Neural cell (in vitro differentiated cells): Measurements from ENCODE around the gene ASCL1. TPM values are rescaled to one million over a fixed set of nuclear protein-coding genes. Genes with fewer than 3 reads are reported as not detected.

Experiments used
- H2AFZ ChIP-seq: fragments of 200-600, 300-800 bp; sonication (generic), shearing (Covaris generic); 2 replicates; pipeline ENCODE4 v1.6.0; 2014; ENCODE audit warnings: low read depth, mild to moderate bottlenecking, antibody characterized with exemption, low read length, moderate library complexity
- H3F3A ChIP-seq: fragments of 200-600 bp; shearing (Covaris generic); 2 replicates; pipeline ENCODE4 v1.6.1; 2016; ENCODE audit warnings: mild to moderate bottlenecking, moderate library complexity, mixed read lengths, antibody characterized with exemption, low read length; ENCODE audit not compliant: insufficient read depth, poor library complexity, severe bottlenecking
- H3K27ac ChIP-seq: fragments of 200-600, 300-800 bp; sonication (generic), shearing (Covaris generic); 2 replicates; pipeline ENCODE4 v1.5.1; 2014; ENCODE audit warnings: mild to moderate bottlenecking, low read length, moderate library complexity
- H3K27me3 ChIP-seq: fragments of 300-800, 200-600 bp; sonication (generic), shearing (Covaris generic); 2 replicates; pipeline ENCODE4 v1.6.0; 2014; ENCODE audit warnings: mild to moderate bottlenecking, low read depth, low read length, moderate library complexity; ENCODE audit not compliant: insufficient read depth
- H3K36me3 ChIP-seq: fragments of 300-800, 200-600 bp; sonication (generic), shearing (Covaris generic); 2 replicates; pipeline ENCODE4 v1.5.1; 2014; ENCODE audit warnings: mild to moderate bottlenecking, antibody characterized with exemption, low read length, moderate library complexity; ENCODE audit not compliant: insufficient read depth
- H3K4me2 ChIP-seq: fragments of 300-800, 200-600 bp; sonication (generic), shearing (Covaris generic); 2 replicates; pipeline ENCODE4 v1.6.0; 2014; ENCODE audit warnings: mild to moderate bottlenecking, low read length
- H3K4me3 ChIP-seq: fragments of 300-800, 200-600 bp; sonication (generic), shearing (Covaris generic); 2 replicates; pipeline ENCODE4 v1.5.1; 2014; ENCODE audit warnings: mild to moderate bottlenecking, low read length, moderate library complexity
- H3K79me2 ChIP-seq: fragments of 200-600 bp; shearing (Covaris generic); replicated peaks from 2 replicates; pipeline ENCODE4 v1.6.0; 2014; ENCODE audit warnings: mild to moderate bottlenecking, low read length, moderate library complexity; ENCODE audit not compliant: insufficient read depth
- H3K9ac ChIP-seq: fragments of 300-800, 200-600 bp; sonication (generic), shearing (Covaris generic); 2 replicates; pipeline ENCODE4 v1.6.1; 2016; ENCODE audit warnings: mild to moderate bottlenecking, low read length, mixed read lengths
- H3K9me2 ChIP-seq: fragments of 200-600 bp; shearing (Covaris generic); 2 replicates; pipeline ENCODE4 v1.6.1; 2016; ENCODE audit warnings: mild to moderate bottlenecking, low read length, mixed read lengths; ENCODE audit not compliant: insufficient read depth
- H3K9me3 ChIP-seq: fragments of 200-600, 300-800 bp; sonication (generic), shearing (Covaris generic); 2 replicates; pipeline ENCODE4 v1.6.1; 2016; ENCODE audit warnings: mild to moderate bottlenecking, mixed run types, low read length, moderate library complexity, mixed read lengths
- H4K20me1 ChIP-seq: fragments of 200-600 bp; shearing (Covaris generic); 2 replicates; pipeline ENCODE4 v1.6.1; 2016; ENCODE audit warnings: mild to moderate bottlenecking, mixed run types; ENCODE audit not compliant: insufficient read depth
- CTCF ChIP-seq: fragments of 450-650 bp; IDR thresholded peaks from 2 replicates; pipeline ENCODE4 v1.5.1; 2014; ENCODE audit warnings: antibody characterized with exemption, mild to moderate bottlenecking, moderate library complexity; ENCODE audit not compliant: poor library complexity, severe bottlenecking
- EP300 ChIP-seq: fragments of 450-650 bp; conservative IDR thresholded peaks from 2 replicates; pipeline ENCODE4 v1.6.1; 2014; ENCODE audit warnings: antibody characterized with exemption, mild to moderate bottlenecking, moderate library complexity; ENCODE audit not compliant: poor library complexity, severe bottlenecking
- EZH2 ChIP-seq: fragments of 200-600, 300-800 bp; shearing (Covaris generic), sonication (generic); IDR thresholded peaks from 2 replicates; pipeline ENCODE4 v1.6.1; 2014; ENCODE audit warnings: antibody characterized with exemption, low read length, borderline replicate concordance, mild to moderate bottlenecking; ENCODE audit not compliant: insufficient read depth, poor library complexity, severe bottlenecking
- MXI1 ChIP-seq: fragments of 450-650 bp; conservative IDR thresholded peaks from 2 replicates; pipeline ENCODE4 v1.6.1; 2014; ENCODE audit warnings: antibody characterized with exemption, mild to moderate bottlenecking; ENCODE audit not compliant: poor library complexity, severe bottlenecking
- POLR2AphosphoS5 ChIP-seq: IDR thresholded peaks from 2 replicates; pipeline ENCODE4 v1.6.1; 2012
- RAD21 ChIP-seq: fragments of 450-650 bp; conservative IDR thresholded peaks from 2 replicates; pipeline ENCODE4 v1.6.1; 2014; ENCODE audit warnings: antibody characterized with exemption, mild to moderate bottlenecking, moderate library complexity
- REST ChIP-seq: IDR thresholded peaks from 2 replicates; pipeline ENCODE4 v1.6.1; 2012; ENCODE audit warnings: borderline replicate concordance
- SMC3 ChIP-seq: fragments of 450-650 bp; conservative IDR thresholded peaks from 2 replicates; pipeline ENCODE4 v1.6.1; 2014; ENCODE audit warnings: antibody characterized with exemption, mild to moderate bottlenecking, moderate library complexity; ENCODE audit not compliant: poor library complexity
- TAF1 ChIP-seq: IDR thresholded peaks from 2 replicates; pipeline ENCODE4 v1.6.1; 2012; ENCODE audit warnings: low read depth
- polyA plus RNA-seq: library from polyadenylated mRNA; depleted of rRNA; stranded (reverse); fragments of >200 nt; gene quantifications from 2 replicates; pipeline ENCODE4 v1.2.3, GENCODE V29; 2014

ASCL1 gene
- polyA plus RNA-seq, 1 donor from 2014 or later: 3.4 TPM

- Histone ChIP-seq H3K9me3 (no peaks in the 10 kb centered on the region), H2AFZ (no peak overlapping the region), H3K27ac (no peak overlapping the region), H3K27me3 (peaks cover 4% of the 10 kb centered on the region), H3K9me2 (no peaks in the 10 kb centered on the region), H4K20me1 (no peaks in the 10 kb centered on the region), H3K9ac (no peak overlapping the region), H3F3A (no peaks in the 10 kb centered on the region), H3K79me2 (no peaks in the 10 kb centered on the region), H3K4me2 (no peak overlapping the region), H3K4me3 (no peak overlapping the region), H3K36me3 (no peaks in the 10 kb centered on the region)
- TF ChIP-seq MXI1 (no peak), SMC3 (no peak), EZH2 (no peak), POLR2AphosphoS5 (no peak), RAD21 (no peak), CTCF (no peak), REST (no peak)
These were observed 13.8 kb downstream of the ASCL1 start for GRCh38 chr12:102971227-102971626.

- H3K79me2 ChIP-seq: no peaks in the 10 kb centered on the region
- no peak for TF ChIP-seq MXI1
- no peak for TF ChIP-seq TAF1
- TF ChIP-seq CTCF: no peak
- TF ChIP-seq REST: no peak
- no peak for TF ChIP-seq POLR2AphosphoS5
- no peak for TF ChIP-seq RAD21
- TF ChIP-seq EZH2: no peak
- TF ChIP-seq EP300: no peak
- no peak for TF ChIP-seq SMC3
- no peaks in the 10 kb centered on the region for H3F3A ChIP-seq
- no peaks in the 10 kb centered on the region for H3K27me3 ChIP-seq
- H4K20me1 ChIP-seq: no peaks in the 10 kb centered on the region
- no peak overlapping the region for H3K9ac ChIP-seq
- no peaks in the 10 kb centered on the region for H3K9me3 ChIP-seq
- H3K9me2 ChIP-seq: no peaks in the 10 kb centered on the region
- H2AFZ ChIP-seq: no peak overlapping the region
- H3K27ac ChIP-seq: no peak overlapping the region
- H3K4me3 ChIP-seq: no peak overlapping the region
- H3K4me2 ChIP-seq: no peak overlapping the region
- H3K36me3 ChIP-seq: no peaks in the 10 kb centered on the region
These were observed 16.1 kb downstream of the ASCL1 start for GRCh38 chr12:102973583-102973982.
